HepG2 (cell line): ENCODE data around the gene BICRAL. TPM values are rescaled to one million over a fixed set of nuclear protein-coding genes. Genes with fewer than 3 reads are reported as not detected.

Experiments used
- CENPX ChIP-seq: sonication (generic); formaldehyde crosslinking; IDR thresholded peaks from 2 replicates; pipeline ENCODE4 v1.9.0; 2021; ENCODE audit warnings: mild to moderate bottlenecking, missing genetic modification reagents, moderate library complexity
- CSRNP2 ChIP-seq: sonication (generic); formaldehyde crosslinking; conservative IDR thresholded peaks from 2 replicates; pipeline ENCODE4 v1.8.0; 2022; ENCODE audit warnings: low read depth, missing genetic modification reagents
- FOXO1 ChIP-seq: sonication (generic); formaldehyde crosslinking; IDR thresholded peaks from 2 replicates; pipeline ENCODE4 v1.4.0; 2020; ENCODE audit warnings: missing genetic modification reagents
- HHEX ChIP-seq: IDR thresholded peaks from 2 replicates; pipeline ENCODE4 v1.6.1; 2016; ENCODE audit warnings: control low read depth
- HNRNPH1 ChIP-seq: fragments of 200-400 bp; formaldehyde crosslinking; optimal IDR thresholded peaks from 2 replicates; pipeline ENCODE3; 2017; ENCODE audit warnings: mild to moderate bottlenecking, low read depth, low read length
- MXI1 ChIP-seq: IDR thresholded peaks from 3 replicates; pipeline ENCODE4 v1.6.1; 2012; ENCODE audit warnings: low read depth, low read length, inconsistent platforms, borderline replicate concordance
- NR2F1 ChIP-seq, 2 experiments: fragments of 450-650 bp in 1 of 2; formaldehyde crosslinking in 1 of 2; IDR thresholded peaks; 2 replicates each; pipeline versions ENCODE4 v1.5.0 to v1.6.1; 2016 to 2020; ENCODE audit warnings: mild to moderate bottlenecking in 1 of 2, missing compliant biosample characterization in 1 of 2, missing genetic modification reagents in 1 of 2, moderate library complexity in 1 of 2
- STAG1 ChIP-seq: sonication (generic); formaldehyde crosslinking; IDR thresholded peaks from 2 replicates; pipeline ENCODE4 v1.4.0; 2020; ENCODE audit warnings: missing genetic modification reagents
- TARDBP ChIP-seq: sonication (generic); formaldehyde crosslinking; IDR thresholded peaks from 2 replicates; pipeline ENCODE4 v1.8.0; 2022; ENCODE audit warnings: mild to moderate bottlenecking, missing genetic modification reagents
- TERF1 ChIP-seq: sonication (generic); formaldehyde crosslinking; IDR thresholded peaks from 2 replicates; pipeline ENCODE4 v1.8.0; 2022; ENCODE audit warnings: mild to moderate bottlenecking, missing genetic modification reagents, moderate library complexity
- ZBTB7A ChIP-seq: sonication (generic); formaldehyde crosslinking; IDR thresholded peaks from 2 replicates; pipeline ENCODE4 v1.8.0; 2022; ENCODE audit warnings: mild to moderate bottlenecking, missing genetic modification reagents
- ZEB1 ChIP-seq: IDR thresholded peaks from 2 replicates; pipeline ENCODE4 v1.6.1; 2012; ENCODE audit warnings: mild to moderate bottlenecking, low read depth, inconsistent platforms; ENCODE audit not compliant: insufficient replicate concordance
- ZFP41 ChIP-seq: sonication (generic); formaldehyde crosslinking; IDR thresholded peaks from 2 replicates; pipeline ENCODE4 v1.4.0; 2020; ENCODE audit warnings: mild to moderate bottlenecking, missing genetic modification reagents, borderline replicate concordance
- ZKSCAN1 ChIP-seq: fragments of 150-350 bp; IDR thresholded peaks from 2 replicates; pipeline ENCODE4 v1.6.1; 2014; ENCODE audit warnings: low read length
- ZKSCAN8 ChIP-seq: IDR thresholded peaks from 2 replicates; pipeline ENCODE4 v1.6.1; 2016; ENCODE audit warnings: borderline replicate concordance, missing genetic modification reagents, missing compliant biosample characterization
- ZNF296 ChIP-seq: sonication (generic); formaldehyde crosslinking; conservative IDR thresholded peaks from 2 replicates; pipeline ENCODE4 v1.5.0; 2020; ENCODE audit warnings: mild to moderate bottlenecking, missing genetic modification reagents
- ZNF383 ChIP-seq: sonication (generic); formaldehyde crosslinking; IDR thresholded peaks from 2 replicates; pipeline ENCODE4 v1.4.0; 2020; ENCODE audit warnings: missing genetic modification reagents, mild to moderate bottlenecking, borderline replicate concordance
- ZNF549 ChIP-seq: sonication (generic); formaldehyde crosslinking; IDR thresholded peaks from 2 replicates; pipeline ENCODE4 v1.5.0; 2020; ENCODE audit warnings: missing genetic modification reagents
- ZNF878 ChIP-seq: sonication (generic); formaldehyde crosslinking; IDR thresholded peaks from 2 replicates; pipeline ENCODE4 v1.8.1; 2023; ENCODE audit warnings: mild to moderate bottlenecking, missing genetic modification reagents, moderate library complexity
- ZSCAN31 ChIP-seq: sonication (generic); formaldehyde crosslinking; IDR thresholded peaks from 2 replicates; pipeline ENCODE4 v1.5.0; 2020; ENCODE audit warnings: low read depth, mild to moderate bottlenecking, missing genetic modification reagents
- polyA plus RNA-seq, 8 experiments: library from polyadenylated mRNA; depleted of rRNA in 3 of 8; stranded (reverse) in 7 of 8; unstranded in 1 of 8; fragments of >200 nt; fragmentation: Illumina TruSeq in 4 of 8; extraction: Trizol in 4 of 8; gene quantifications; 2 replicates each; pipeline versions ENCODE4 v1.2.1 to v1.2.3, GENCODE V29; 2011 to 2016; ENCODE audit warnings: low read depth in 4 of 8, missing spikeins in 1 of 8, mixed read lengths in 1 of 8; ENCODE audit not compliant: insufficient read depth in 1 of 8
- total RNA-seq, 5 experiments: library from RNA; depleted of rRNA; stranded (reverse); fragments of >200 nt; fragmentation: Illumina TruSeq; extraction: Trizol; gene quantifications; 2 replicates each; pipeline ENCODE4 v1.2.3, GENCODE V29; 2016; ENCODE audit warnings: low read depth in 1 of 5
- TF ChIP-seq, protein P1 (sequence below): sonication (generic); formaldehyde crosslinking; IDR thresholded peaks from 2 replicates; pipeline ENCODE4 v1.4.0; 2020; ENCODE audit warnings: missing genetic modification reagents
- TF ChIP-seq, protein P2 (sequence below): sonication (generic); formaldehyde crosslinking; IDR thresholded peaks from 2 replicates; pipeline ENCODE4 v1.5.0; 2020; ENCODE audit warnings: missing genetic modification reagents, mild to moderate bottlenecking, borderline replicate concordance
- TF ChIP-seq, protein P3 (sequence below): sonication (generic); formaldehyde crosslinking; IDR thresholded peaks from 2 replicates; pipeline ENCODE4 v1.4.0; 2020; ENCODE audit warnings: missing genetic modification reagents

BICRAL gene
- total and polyA plus RNA-seq, 2 of the 13 experiments (the other 11 are each of a cell fraction or from before 2014, with no cell fraction given), result 5.0 to 13.5 TPM

DNA sequence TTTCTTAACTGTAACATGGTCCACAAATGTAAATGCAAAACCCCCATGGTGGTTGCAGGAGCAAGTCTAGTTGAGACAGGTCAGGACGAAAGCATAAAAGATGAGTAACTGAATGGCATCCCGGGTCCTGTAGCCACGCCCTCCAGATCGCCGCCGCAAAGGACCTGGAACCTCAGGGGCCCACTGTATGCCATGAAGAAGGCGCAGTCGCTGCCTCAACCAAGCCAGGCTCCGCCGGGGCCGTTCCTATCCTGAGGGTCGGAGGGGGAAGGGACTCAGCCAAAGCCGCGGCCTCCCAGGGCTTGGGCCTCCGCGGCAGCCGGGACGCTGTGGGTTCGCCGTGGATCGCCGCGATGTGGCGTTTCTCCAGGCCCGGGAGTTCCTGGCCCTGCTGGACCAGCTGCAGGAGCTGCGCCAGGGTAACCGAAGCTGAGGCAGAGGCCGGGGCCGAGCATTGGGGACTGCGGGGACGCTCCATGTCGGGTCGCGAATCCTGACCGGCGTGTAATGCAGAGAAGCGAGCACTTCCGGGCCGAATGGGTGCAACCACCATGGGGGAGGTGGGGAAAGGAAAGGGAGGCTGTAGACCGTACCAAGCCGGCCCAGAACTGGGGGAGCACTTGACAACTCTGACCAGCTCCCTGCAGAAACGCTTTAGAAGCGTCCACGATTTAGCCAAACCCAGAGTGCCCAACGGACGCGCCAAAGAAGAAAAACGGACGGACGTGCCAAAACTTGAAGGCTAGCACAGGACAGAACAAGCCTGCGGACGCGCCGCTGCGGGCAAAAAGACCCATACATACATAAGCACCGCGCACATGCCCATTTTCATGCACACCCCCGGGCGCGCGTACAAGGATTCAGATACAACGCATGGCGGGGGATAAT is 108.7 kb downstream of the BICRAL start (continued):
- TF ChIP-seq, protein P1, sequence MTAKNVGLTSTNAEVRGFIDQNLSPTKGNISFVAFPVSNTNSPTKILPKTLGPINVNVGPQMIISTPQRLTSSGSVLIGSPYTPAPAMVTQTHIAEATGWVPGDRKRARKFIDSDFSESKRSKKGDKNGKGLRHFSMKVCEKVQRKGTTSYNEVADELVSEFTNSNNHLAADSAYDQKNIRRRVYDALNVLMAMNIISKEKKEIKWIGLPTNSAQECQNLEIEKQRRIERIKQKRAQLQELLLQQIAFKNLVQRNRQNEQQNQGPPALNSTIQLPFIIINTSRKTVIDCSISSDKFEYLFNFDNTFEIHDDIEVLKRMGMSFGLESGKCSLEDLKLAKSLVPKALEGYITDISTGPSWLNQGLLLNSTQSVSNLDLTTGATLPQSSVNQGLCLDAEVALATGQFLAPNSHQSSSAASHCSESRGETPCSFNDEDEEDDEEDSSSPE (CRISPR knock-in tag), result no peak; the same call in 1 of the 2 replicates
- TF ChIP-seq ZNF878 (CRISPR knock-in tag) (peak; percentile 98), ZNF549 (CRISPR knock-in tag) (no peak), STAG1 (no peak), ZNF383 (CRISPR knock-in tag) (peak; percentile 79; the same call in 1 of the 2 replicates), CSRNP2 (peak; percentile 82; the same call in 1 of the 2 replicates), HHEX (CRISPR knock-in tag) (no peak), CENPX (CRISPR knock-in tag) (no peak), MXI1 (peak; percentile 70; the same call in 1 of the 3 replicates), ZNF296 (no peak), ZKSCAN1 (no peak), ZFP41 (peak; percentile 89), ZSCAN31 (CRISPR knock-in tag) (peak; percentile 94), ZBTB7A (CRISPR knock-in tag) (peak; percentile 84), NR2F1 (CRISPR knock-in tag; IDR thresholded peaks at IDR 0.05) (peak; percentile 32 to 44; a peak in 1 of 4 replicates), TARDBP (CRISPR knock-in tag) (peak; percentile 87), TERF1 (no peak), ZKSCAN8 (CRISPR knock-in tag) (peak; percentile 86; the same call in 1 of the 2 replicates), ZEB1 (peak; percentile 31), HNRNPH1 (no peak), FOXO1 (peak; percentile 37; the same call in 1 of the 2 replicates)
- TF ChIP-seq, protein P2, sequence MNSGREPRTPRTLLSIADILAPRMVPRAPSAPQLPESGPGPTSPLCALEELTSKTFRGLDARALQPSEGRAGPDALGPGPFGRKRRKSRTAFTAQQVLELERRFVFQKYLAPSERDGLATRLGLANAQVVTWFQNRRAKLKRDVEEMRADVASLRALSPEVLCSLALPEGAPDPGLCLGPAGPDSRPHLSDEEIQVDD (CRISPR knock-in tag), result peak; percentile 81; the same call in 1 of the 2 replicates
- TF ChIP-seq, protein P3, sequence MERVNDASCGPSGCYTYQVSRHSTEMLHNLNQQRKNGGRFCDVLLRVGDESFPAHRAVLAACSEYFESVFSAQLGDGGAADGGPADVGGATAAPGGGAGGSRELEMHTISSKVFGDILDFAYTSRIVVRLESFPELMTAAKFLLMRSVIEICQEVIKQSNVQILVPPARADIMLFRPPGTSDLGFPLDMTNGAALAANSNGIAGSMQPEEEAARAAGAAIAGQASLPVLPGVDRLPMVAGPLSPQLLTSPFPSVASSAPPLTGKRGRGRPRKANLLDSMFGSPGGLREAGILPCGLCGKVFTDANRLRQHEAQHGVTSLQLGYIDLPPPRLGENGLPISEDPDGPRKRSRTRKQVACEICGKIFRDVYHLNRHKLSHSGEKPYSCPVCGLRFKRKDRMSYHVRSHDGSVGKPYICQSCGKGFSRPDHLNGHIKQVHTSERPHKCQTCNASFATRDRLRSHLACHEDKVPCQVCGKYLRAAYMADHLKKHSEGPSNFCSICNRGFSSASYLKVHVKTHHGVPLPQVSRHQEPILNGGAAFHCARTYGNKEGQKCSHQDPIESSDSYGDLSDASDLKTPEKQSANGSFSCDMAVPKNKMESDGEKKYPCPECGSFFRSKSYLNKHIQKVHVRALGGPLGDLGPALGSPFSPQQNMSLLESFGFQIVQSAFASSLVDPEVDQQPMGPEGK (CRISPR knock-in tag), result peak; percentile 68
